Adrenal gland (tissue), 5 donors: ENCODE measurements around the gene SFI1.

Experiments used
- CTCF ChIP-seq, 6 experiments: fragments of 450-650 bp in 4 of 6; fragments of 200-600 bp in 2 of 6; sonication (generic) in 1 of 6; IDR thresholded peaks; 1 replicate in 5 of 6; 2 replicates in 1 of 6; pipeline versions ENCODE4 v1.5.1 to v1.8.0; 2016 to 2021; ENCODE audit warnings: antibody characterized with exemption in 6 of 6, mild to moderate bottlenecking in 2 of 6, moderate library complexity in 1 of 6
- POLR2A ChIP-seq, 2 donors: fragments of 450-650 bp; IDR thresholded peaks; one replicate each; pipeline ENCODE4 v1.6.1; 2017; ENCODE audit warnings: antibody characterized with exemption in 2 of 2, mild to moderate bottlenecking in 2 of 2, moderate library complexity in 1 of 2
- donor health status: DM: no; HTN: no; CAD: no.

DNA sequence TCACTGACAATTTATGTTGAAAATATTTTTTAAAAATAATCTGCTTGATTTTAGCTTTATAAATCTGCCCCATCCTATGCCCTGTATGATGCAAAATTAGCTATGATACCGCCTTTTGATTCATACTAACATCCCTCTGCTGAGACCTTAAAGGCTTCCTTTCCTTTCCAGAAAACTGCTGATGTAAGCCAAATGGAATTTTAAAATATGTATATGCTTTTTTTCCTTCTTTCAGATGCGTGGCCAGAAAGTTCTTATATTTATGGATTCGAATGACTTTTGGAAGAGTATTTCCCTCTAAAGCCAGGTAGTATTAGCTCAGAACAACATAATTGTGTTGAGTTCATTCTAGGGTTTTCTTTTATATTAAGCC is 34.5 kb downstream of the SFI1 start:
- no peak for TF ChIP-seq CTCF (IDR thresholded peaks at IDR 0.05)
- no peak for TF ChIP-seq POLR2A (IDR thresholded peaks at IDR 0.05)
